Lower leg skin (tissue), 3 donors: ENCODE data around the gene TTC13.

Source experiments
- POLR2A ChIP-seq, 2 donors: fragments of 450-650 bp; IDR thresholded peaks; one replicate each; pipeline ENCODE4 v1.6.1; 2016 to 2017; ENCODE audit warnings: antibody characterized with exemption in 2 of 2, mild to moderate bottlenecking in 1 of 2, moderate library complexity in 1 of 2
- TF ChIP-seq, protein P1 (sequence below), 3 donors: fragments of 450-650 bp; IDR thresholded peaks; one replicate each; pipeline ENCODE4 v1.5.1; 2016; ENCODE audit warnings: antibody characterized with exemption in 3 of 3, mild to moderate bottlenecking in 3 of 3, moderate library complexity in 2 of 3

DNA sequence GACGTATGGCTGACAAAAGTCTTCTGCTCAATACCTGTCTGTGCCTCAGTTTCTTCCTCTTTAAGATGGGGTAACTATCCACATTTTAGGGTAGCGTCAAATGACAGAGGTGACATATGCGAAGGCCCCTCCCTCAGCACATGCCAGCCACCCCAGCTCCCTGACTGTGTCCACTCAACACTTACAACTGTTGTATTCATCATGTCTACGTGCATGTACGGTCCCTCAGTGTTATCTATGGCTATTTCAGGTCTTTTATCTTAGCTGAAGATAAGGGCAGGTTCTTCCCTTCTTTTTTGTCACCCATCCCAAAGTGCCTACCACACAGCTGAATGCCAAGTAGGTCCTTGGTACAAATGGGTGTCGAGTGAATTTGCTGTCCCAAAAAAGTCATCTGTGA, 102.0 kb downstream of the TTC13 start:
- TF ChIP-seq, protein P1, sequence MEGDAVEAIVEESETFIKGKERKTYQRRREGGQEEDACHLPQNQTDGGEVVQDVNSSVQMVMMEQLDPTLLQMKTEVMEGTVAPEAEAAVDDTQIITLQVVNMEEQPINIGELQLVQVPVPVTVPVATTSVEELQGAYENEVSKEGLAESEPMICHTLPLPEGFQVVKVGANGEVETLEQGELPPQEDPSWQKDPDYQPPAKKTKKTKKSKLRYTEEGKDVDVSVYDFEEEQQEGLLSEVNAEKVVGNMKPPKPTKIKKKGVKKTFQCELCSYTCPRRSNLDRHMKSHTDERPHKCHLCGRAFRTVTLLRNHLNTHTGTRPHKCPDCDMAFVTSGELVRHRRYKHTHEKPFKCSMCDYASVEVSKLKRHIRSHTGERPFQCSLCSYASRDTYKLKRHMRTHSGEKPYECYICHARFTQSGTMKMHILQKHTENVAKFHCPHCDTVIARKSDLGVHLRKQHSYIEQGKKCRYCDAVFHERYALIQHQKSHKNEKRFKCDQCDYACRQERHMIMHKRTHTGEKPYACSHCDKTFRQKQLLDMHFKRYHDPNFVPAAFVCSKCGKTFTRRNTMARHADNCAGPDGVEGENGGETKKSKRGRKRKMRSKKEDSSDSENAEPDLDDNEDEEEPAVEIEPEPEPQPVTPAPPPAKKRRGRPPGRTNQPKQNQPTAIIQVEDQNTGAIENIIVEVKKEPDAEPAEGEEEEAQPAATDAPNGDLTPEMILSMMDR (IDR thresholded peaks at IDR 0.05): no peak
- TF ChIP-seq POLR2A (IDR thresholded peaks at IDR 0.05): no peak
